SK-N-MC (cell line): Measurements from ENCODE around the gene SIN3A.
"Not testable (repeated sequence)": the region's sequence is repeated elsewhere in the genome, so short reads cannot be mapped to it uniquely, and the experiment has no call there.

Experiments used
- EZH2 ChIP-seq: fragments of 200-600 bp; sonication (generic); IDR thresholded peaks from one replicate; pipeline ENCODE4 v1.6.1; 2017; ENCODE audit warnings: antibody characterized with exemption
- FOXP2 ChIP-seq: optimal IDR thresholded peaks from 2 replicates; pipeline ENCODE3; 2011; ENCODE audit warnings: mild to moderate bottlenecking, moderate library complexity; ENCODE audit not compliant: insufficient read depth; ENCODE audit errors: extremely low read length, control extremely low read depth
- POLR2AphosphoS5 ChIP-seq: IDR thresholded peaks from 2 replicates; pipeline ENCODE4 v1.6.1; 2012; ENCODE audit warnings: mild to moderate bottlenecking, low read depth, low read length, borderline replicate concordance

DNA sequence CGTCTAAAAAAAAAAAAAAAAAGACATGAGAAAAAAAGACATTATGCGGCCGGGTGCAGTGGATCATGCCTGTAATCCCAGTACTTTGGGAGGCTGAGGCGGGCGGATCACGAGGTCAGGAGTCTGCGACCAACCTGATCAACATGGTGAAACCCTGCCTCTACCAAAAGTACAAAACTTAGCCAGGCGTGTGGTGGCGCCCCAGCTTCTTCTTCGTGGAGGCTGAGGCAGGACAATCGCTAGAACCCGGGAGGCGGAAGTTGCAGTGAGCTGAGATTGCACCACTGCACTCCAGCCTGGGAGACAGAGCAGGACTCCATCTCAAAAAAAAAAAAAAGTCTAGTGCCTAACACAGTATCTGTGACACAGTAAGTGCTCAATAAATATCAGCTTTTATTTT lies 3.3 kb downstream of the SIN3A start:
- not testable (repeated sequence) for TF ChIP-seq EZH2, POLR2AphosphoS5, FOXP2
